RWPE1 (cell line): ENCODE measurements around the gene NNMT.

Source experiments
- CTCF ChIA-PET: fragments of 350-600 bp; sonication (Branson Sonifier 250); formaldehyde crosslinking; extraction: SDS; loops from one replicate; lab custom pipeline; 2021; lab: Yijun Ruan, JAX
- POLR2A ChIA-PET: fragments of 400-600 bp; formaldehyde crosslinking; extraction: SDS; loops from one replicate; lab custom pipeline; 2020; ENCODE audit warnings: antibody characterized with exemption; ENCODE audit not compliant: low non-redundant PET; lab: Yijun Ruan, JAX
- DNase-seq: peaks from one replicate; pipeline ENCODE4 v3.0.0; 2012; ENCODE audit warnings: low spot score
- H3K27ac ChIP-seq: fragments of 450-650 bp; 2 replicates; pipeline ENCODE4 v1.5.1; 2017
- CTCF ChIP-seq: fragments of 450-650 bp; conservative IDR thresholded peaks from 2 replicates; pipeline ENCODE4 v1.5.1; 2017; ENCODE audit warnings: low read depth, mild to moderate bottlenecking

The NNMT gene

GRCh38 chr11:114286229-114286628 lies 10.0 kb upstream of the NNMT start:
- no peak for DNase-seq
- TF ChIP-seq CTCF = no peak
- POLR2A ChIA-PET = no interaction called here
- no peak overlapping the region for H3K27ac ChIP-seq
- CTCF ChIA-PET = interaction anchor here (0.6 kb wide), 1 partner anchor 48 kb away, joined by 3 read pairs; no protein-coding TSS in a partner anchor

- CTCF ChIA-PET = interaction anchor here (0.6 kb wide), 1 partner anchor 229 kb away, joined by 4 read pairs; no protein-coding TSS in a partner anchor
- no peak for TF ChIP-seq CTCF
- POLR2A ChIA-PET = no interaction called here
- H3K27ac ChIP-seq = no peak overlapping the region
- DNase-seq = no peak
Observed at GRCh38 chr11:114287154-114287553, 9.0 kb upstream of the NNMT start.

- DNase-seq = no peak
- CTCF ChIA-PET = no interaction called here
- TF ChIP-seq CTCF = no peak
Observed at GRCh38 chr11:114288136-114288535, 8.1 kb upstream of the NNMT start.

GRCh38 chr11:114289779-114290178 lies 6.4 kb upstream of the NNMT start:
- no peak for TF ChIP-seq CTCF
- no peak for DNase-seq
- ChIA-PET CTCF (no interaction called here), POLR2A (no interaction called here)
- no peak overlapping the region for H3K27ac ChIP-seq

More at GRCh38 chr11:114288136-114288535, 8.1 kb upstream of the NNMT start:
- POLR2A ChIA-PET = no interaction called here
- no peak overlapping the region for H3K27ac ChIP-seq

- DNase-seq = no peak
- H3K27ac ChIP-seq = no peak overlapping the region
- TF ChIP-seq CTCF = no peak
- ChIA-PET CTCF (interaction anchor here (0.6 kb wide), 1 partner anchor 238 kb away, joined by 6 read pairs; no protein-coding TSS in a partner anchor), POLR2A (no interaction called here)
Observed at GRCh38 chr11:114290503-114291235, 5.5 kb upstream of the NNMT start.

GRCh38 chr11:114291381-114291780 lies 4.8 kb upstream of the NNMT start:
- H3K27ac ChIP-seq = peak overlapping the region; percentile 26; the same call in 1 of the 2 replicates
- POLR2A ChIA-PET = no interaction called here
- DNase-seq = no peak
- CTCF ChIA-PET = no interaction called here
- no peak for TF ChIP-seq CTCF
